HL-60 (cell line): ENCODE results near the gene CNTNAP2.

Experiments
- DNase-seq, 2 experiments: peaks; one replicate each; pipeline ENCODE4 v3.0.0-alpha.2; 2010 to 2020; ENCODE audit warnings: low read depth in 1 of 2, low spot score in 1 of 2
- H3K27ac ChIP-seq: fragments of 250-450 bp; sonication (Bioruptor Pico); replicated peaks from 2 replicates; pipeline ENCODE4 v1.5.1; 2020; ENCODE audit warnings: mild to moderate bottlenecking, moderate library complexity
- H3K27me3 ChIP-seq: fragments of 250-450 bp; sonication (Bioruptor Pico); 2 replicates; pipeline ENCODE4 v1.5.1; 2021; ENCODE audit warnings: mild to moderate bottlenecking, moderate library complexity; ENCODE audit not compliant: insufficient read depth, poor library complexity, severe bottlenecking
- H3K4me3 ChIP-seq: replicated peaks from 2 replicates; pipeline ENCODE4 v1.5.1; 2011; ENCODE audit warnings: mild to moderate bottlenecking, control low read depth, low read length; ENCODE audit not compliant: insufficient read depth
- GABPA ChIP-seq: IDR thresholded peaks from 2 replicates; pipeline ENCODE4 v1.6.1; 2012; ENCODE audit warnings: low read depth
- POLR2AphosphoS5 ChIP-seq: IDR thresholded peaks from 2 replicates; pipeline ENCODE4 v1.6.1; 2012; ENCODE audit warnings: low read depth
- SPI1 ChIP-seq: IDR thresholded peaks from 2 replicates; pipeline ENCODE4 v1.6.1; 2012; ENCODE audit warnings: low read depth, mild to moderate bottlenecking, borderline replicate concordance
- TF ChIP-seq, protein P1 (sequence below): IDR thresholded peaks from 2 replicates; pipeline ENCODE4 v1.6.1; 2012; ENCODE audit warnings: low read depth; ENCODE audit not compliant: insufficient replicate concordance
- TF ChIP-seq, protein P2 (sequence below): IDR thresholded peaks from one replicate; pipeline ENCODE4 v1.5.1; 2011; ENCODE audit warnings: low read length, control low read depth, inconsistent platforms; ENCODE audit not compliant: insufficient read depth

CNTNAP2 gene

GRCh38 chr7:147640821-147641220 is 1524.2 kb downstream of the CNTNAP2 start:
- no peak overlapping the region for H3K4me3 ChIP-seq
- no peak for DNase-seq
- no peaks in the 10 kb centered on the region for H3K27me3 ChIP-seq

GRCh38 chr7:147646568-147646967 is 1530.0 kb downstream of the CNTNAP2 start:
- no peak for DNase-seq
- H3K27ac ChIP-seq = no peak overlapping the region
- H3K4me3 ChIP-seq = no peak overlapping the region
- TF ChIP-seq, protein P1, sequence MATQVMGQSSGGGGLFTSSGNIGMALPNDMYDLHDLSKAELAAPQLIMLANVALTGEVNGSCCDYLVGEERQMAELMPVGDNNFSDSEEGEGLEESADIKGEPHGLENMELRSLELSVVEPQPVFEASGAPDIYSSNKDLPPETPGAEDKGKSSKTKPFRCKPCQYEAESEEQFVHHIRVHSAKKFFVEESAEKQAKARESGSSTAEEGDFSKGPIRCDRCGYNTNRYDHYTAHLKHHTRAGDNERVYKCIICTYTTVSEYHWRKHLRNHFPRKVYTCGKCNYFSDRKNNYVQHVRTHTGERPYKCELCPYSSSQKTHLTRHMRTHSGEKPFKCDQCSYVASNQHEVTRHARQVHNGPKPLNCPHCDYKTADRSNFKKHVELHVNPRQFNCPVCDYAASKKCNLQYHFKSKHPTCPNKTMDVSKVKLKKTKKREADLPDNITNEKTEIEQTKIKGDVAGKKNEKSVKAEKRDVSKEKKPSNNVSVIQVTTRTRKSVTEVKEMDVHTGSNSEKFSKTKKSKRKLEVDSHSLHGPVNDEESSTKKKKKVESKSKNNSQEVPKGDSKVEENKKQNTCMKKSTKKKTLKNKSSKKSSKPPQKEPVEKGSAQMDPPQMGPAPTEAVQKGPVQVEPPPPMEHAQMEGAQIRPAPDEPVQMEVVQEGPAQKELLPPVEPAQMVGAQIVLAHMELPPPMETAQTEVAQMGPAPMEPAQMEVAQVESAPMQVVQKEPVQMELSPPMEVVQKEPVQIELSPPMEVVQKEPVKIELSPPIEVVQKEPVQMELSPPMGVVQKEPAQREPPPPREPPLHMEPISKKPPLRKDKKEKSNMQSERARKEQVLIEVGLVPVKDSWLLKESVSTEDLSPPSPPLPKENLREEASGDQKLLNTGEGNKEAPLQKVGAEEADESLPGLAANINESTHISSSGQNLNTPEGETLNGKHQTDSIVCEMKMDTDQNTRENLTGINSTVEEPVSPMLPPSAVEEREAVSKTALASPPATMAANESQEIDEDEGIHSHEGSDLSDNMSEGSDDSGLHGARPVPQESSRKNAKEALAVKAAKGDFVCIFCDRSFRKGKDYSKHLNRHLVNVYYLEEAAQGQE = no peak
- TF ChIP-seq SPI1 (no peak), POLR2AphosphoS5 (no peak), GABPA (no peak)
- TF ChIP-seq, protein P2, sequence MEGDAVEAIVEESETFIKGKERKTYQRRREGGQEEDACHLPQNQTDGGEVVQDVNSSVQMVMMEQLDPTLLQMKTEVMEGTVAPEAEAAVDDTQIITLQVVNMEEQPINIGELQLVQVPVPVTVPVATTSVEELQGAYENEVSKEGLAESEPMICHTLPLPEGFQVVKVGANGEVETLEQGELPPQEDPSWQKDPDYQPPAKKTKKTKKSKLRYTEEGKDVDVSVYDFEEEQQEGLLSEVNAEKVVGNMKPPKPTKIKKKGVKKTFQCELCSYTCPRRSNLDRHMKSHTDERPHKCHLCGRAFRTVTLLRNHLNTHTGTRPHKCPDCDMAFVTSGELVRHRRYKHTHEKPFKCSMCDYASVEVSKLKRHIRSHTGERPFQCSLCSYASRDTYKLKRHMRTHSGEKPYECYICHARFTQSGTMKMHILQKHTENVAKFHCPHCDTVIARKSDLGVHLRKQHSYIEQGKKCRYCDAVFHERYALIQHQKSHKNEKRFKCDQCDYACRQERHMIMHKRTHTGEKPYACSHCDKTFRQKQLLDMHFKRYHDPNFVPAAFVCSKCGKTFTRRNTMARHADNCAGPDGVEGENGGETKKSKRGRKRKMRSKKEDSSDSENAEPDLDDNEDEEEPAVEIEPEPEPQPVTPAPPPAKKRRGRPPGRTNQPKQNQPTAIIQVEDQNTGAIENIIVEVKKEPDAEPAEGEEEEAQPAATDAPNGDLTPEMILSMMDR = no peak
- H3K27me3 ChIP-seq = no peaks in the 10 kb centered on the region

More at GRCh38 chr7:147640821-147641220, 1524.2 kb downstream of the CNTNAP2 start:
- TF ChIP-seq SPI1 = no peak
- TF ChIP-seq GABPA = no peak
- TF ChIP-seq, protein P1 = no peak
- TF ChIP-seq, protein P2 = no peak
- no peak for TF ChIP-seq POLR2AphosphoS5
- no peak overlapping the region for H3K27ac ChIP-seq

DNA sequence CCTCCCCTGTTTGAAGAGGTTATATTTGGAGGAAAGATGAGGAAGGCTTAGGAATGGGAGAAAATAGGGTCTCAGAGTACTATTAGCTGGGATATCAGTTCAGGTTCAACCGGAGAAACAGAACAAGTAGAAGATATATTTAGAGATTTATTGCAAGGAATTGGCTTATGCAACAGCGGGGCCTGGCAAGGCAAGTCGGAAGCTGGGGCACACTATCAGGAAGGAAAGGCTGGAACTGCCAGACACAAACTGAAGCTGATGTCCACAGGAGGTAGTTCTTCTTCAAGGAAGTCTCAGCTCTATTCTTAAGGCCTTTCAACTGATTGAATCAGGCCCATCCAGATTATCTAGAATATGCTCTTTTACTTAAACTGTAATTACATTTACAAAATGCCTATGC is 1534.4 kb downstream of the CNTNAP2 start:
- H3K27ac ChIP-seq = no peak overlapping the region
- no peak overlapping the region for H3K4me3 ChIP-seq
- H3K27me3 ChIP-seq = no peaks in the 10 kb centered on the region
- no peak for DNase-seq
- TF ChIP-seq POLR2AphosphoS5 (no peak), GABPA (no peak), SPI1 (no peak)
- TF ChIP-seq, protein P1 = no peak
- TF ChIP-seq, protein P2 = no peak
